ENCODE data around the gene WDR46.

WDR46 gene, protein sequence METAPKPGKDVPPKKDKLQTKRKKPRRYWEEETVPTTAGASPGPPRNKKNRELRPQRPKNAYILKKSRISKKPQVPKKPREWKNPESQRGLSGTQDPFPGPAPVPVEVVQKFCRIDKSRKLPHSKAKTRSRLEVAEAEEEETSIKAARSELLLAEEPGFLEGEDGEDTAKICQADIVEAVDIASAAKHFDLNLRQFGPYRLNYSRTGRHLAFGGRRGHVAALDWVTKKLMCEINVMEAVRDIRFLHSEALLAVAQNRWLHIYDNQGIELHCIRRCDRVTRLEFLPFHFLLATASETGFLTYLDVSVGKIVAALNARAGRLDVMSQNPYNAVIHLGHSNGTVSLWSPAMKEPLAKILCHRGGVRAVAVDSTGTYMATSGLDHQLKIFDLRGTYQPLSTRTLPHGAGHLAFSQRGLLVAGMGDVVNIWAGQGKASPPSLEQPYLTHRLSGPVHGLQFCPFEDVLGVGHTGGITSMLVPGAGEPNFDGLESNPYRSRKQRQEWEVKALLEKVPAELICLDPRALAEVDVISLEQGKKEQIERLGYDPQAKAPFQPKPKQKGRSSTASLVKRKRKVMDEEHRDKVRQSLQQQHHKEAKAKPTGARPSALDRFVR

GRCh38 chr6:33288921-33289783 is at the start of gene WDR46, which contains the start of gene PFDN6:
WDR46 (minus strand) TSS chr6:33289239; CDS start chr6:33289170, 69 bp downstream.
PFDN6 (plus strand) TSS chr6:33289601; CDS start chr6:33289857, 256 bp downstream.
- DNase-seq (ENCODE audit: low read depth, low spot score) = peak; percentile 65

DNA sequence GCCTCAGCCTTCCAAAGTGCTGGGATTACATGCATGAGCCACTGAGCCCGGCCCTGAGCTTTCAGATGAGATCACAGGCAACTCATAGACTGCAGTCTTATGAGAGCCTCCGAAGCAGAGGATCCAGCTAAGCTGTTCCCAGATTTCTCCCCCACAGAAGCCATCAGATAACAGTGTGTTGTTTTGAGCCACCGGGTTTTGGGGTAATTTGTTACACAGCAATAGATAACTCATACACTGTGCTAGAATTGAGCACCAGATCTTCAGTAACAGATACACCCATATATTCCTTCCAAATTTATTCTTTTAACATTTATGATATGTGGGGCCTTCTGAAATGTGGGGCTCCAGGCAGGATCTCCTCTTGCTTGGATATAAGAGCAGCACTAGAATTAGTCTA is 47.5 kb upstream of the WDR46 start:
- DNase-seq (ENCODE audit: low read depth, low spot score) = no peak

DNA sequence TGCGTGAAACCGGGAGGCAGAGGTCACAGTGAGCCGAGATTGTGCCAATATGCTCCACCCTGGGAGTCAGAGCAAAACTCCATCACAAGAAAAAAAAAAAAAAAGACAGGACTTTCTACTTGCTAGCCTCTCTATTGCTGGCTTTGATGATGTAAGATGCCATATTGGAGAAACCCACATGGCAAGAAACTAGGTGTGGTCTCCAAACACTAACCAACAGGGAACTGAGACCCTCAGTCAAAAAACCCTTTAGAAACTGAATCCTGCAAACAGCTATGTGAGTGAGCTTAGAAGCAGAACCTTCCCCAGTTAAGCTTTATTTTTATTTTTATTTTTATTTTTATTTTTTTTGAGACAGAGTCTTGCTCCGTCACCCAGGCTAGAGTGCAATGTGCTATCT is 46.9 kb upstream of the WDR46 start:
- DNase-seq (ENCODE audit: low read depth, low spot score) = no peak

GRCh38 chr6:33333666-33334065 is 44.6 kb upstream of the WDR46 start:
- no peak for DNase-seq (ENCODE audit: low read depth, low spot score)

GRCh38 chr6:33330736-33331135 is 41.7 kb upstream of the WDR46 start:
- no peak for DNase-seq (ENCODE audit: low read depth, low spot score)

DNA sequence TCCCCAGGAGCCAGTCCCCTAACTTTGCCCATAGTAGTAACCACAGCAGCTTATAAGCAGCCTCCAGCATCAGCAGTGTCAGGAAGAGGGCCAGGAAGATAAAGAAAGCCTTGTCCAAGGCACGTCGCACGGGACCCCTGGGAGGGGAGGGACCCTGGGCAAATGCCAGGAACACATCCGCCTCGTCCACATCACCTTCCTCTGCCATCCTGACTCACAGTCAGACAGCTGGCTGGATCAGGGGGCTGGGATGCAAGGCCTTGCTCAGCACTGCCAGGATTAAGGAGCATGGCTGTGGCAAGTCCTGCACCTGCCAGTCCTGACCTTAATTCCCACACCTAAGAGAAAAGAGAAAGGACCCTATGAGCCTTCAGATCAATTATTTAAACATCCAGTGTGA is 40.0 kb upstream of the WDR46 start:
- DNase-seq (ENCODE audit: low read depth, low spot score) = no peak

- DNase-seq (ENCODE audit: low read depth, low spot score) = no peak
Observed at GRCh38 chr6:33324125-33324524, 35.1 kb upstream of the WDR46 start.

DNA sequence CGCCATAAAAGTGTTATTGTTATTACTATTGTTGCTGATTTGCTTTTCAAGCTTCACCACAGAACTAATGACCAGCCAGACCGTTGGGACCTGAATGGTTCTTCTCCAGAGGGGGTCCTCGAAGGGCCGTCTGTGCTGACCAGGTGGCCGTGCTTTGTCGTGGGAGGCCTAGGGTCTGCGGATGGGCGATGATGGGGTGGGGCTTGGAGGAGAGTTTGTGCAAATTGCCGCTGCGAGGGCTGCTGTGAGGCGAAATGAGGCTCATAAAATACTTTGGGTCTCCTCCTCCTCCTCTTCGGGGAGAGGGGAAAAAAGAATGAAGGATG is 34.5 kb upstream of the WDR46 start:
- no peak for DNase-seq (ENCODE audit: low read depth, low spot score)

DNA sequence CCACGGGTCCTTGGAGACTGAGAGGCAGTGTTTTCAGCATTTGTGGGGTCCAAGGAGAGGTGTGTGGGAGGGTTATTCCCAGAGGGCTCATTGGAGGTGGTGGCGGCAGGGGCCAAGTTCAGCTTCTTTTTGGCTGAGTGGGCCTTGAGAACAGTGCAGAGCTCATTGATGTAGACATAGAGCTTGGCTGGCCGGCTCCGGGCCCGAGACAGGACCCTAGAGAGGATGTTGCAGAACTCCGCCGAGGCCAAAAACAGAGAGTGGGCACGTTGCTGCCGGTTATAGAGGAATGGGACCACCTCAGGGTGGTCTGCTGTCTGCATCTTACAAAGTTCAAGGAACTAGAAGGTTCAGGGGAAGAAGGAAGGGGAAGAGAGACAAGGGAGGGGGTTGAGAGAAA is 32.2 kb upstream of the WDR46 start:
- no peak for DNase-seq (ENCODE audit: low read depth, low spot score)

- DNase-seq (ENCODE audit: low read depth, low spot score) = no peak
Observed at GRCh38 chr6:33320315-33321181, 31.5 kb upstream of the WDR46 start.

DNA sequence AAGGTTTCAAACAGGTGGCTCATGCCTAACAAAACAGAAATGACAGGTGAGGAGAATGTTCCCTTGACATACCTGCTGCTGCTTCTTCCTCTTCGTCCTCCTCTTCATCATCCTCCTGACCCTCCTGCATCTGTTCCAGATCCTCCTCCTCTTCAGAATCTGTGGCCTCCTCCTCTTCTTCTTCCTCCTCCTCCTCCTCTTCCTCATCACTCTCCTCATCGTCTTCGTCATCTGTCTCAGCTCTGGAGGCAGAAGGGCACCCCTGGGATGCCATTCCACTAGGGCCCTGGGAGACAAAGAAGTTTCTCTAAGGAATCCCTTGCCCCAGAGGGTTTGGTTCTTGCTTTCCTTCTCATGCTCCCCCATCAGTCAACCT is 30.9 kb upstream of the WDR46 start:
- no peak for DNase-seq (ENCODE audit: low read depth, low spot score)

GRCh38 chr6:33318426-33319073 is 29.5 kb upstream of the WDR46 start:
- no peak for DNase-seq (ENCODE audit: low read depth, low spot score)

DNA sequence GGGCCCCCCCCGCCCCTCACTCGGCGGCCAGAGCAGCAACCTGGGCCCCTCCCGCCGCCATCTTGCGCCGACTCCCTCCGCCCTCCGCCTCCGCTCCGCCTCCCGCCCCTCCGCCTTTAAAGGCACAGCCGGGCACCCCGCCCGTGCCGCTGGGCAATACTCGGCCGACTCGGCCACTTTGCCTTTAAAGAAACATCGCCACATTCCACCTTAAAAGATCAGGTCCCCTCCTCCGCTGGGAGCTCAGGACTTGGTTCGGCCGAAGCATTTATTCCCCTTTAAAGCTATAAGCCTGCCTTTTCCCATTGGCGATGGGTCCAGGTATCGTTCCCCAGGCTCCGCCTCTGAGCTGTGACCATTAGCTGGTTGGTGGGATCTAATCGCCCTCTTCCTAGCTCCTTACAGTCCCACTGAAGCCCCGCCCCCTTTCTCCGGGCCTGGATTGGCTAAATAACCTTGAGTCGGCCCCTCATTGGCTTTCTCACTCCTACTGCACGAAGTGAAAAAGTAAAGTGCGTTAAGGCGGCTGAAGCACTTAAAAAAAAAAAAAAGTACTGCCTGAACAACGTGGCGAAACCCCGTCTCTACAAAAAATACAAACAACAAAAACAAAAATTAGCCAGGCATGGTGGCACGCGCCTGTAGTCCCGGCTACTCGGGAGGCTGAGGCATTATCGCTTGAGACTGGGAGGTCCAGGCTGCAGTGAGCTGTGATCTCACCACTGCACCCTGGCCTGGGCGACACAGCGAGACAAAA is 28.8 kb upstream of the WDR46 start, which contains the start of gene ZBTB22:
TSS of gene ZBTB22 (minus strand) at position 76 of the 757 bp plus-strand sequence. CDS start 828 bp downstream, outside the sequence.
- DNase-seq (ENCODE audit: low read depth, low spot score) = peak; percentile 92

DNA sequence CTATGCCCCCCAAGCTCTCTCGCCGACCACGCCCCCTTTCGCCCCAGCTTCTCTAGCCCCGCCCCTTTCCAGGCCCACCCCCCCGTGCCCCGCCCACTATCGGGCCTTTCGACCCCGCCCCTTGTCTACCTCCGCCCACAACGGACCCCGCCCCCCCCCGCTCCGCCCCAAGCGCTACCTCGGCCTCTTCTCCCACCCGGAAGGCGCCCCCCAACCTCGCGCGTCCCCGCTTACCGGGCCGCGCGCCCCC is 28.3 kb upstream of the WDR46 start:
- DNase-seq (ENCODE audit: low read depth, low spot score) = no peak

DNA sequence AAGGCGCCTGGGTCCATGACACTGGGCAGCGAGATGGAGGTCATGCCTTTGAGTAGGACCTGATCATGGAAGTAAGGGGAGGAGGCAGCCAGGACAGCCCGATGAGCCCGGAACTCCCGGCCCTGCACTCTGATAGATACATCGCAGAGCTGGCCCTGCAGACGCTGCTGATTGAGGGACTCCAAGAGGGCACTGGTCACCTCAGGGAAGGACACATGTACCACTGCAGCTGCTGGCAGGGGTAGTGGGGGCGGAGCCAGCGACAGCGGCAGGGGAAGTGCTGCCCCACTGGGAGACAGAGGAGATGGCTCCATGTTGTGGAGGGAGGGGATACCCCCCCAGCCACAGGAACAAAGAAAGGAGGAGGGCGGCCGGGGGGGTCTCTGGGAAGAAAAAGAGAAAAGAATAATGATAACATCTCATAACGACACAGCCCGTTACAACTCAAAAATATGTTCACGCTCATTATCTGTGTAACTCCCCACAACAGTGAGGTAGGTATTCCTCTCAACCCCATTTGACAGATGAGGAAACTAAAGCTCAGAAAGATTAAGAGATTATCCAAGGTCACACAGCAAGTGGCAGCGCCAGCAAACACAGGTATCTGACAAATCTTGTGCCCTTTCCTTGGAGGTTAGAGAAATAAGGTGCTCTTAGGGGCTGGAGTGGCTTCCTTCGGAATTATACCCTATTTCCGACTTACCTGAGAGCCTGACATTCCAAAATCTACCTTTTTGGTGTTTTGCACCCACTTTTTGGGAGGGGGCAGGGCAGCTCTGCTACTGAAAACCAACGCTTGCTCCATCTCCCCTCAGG is 27.8 kb upstream of the WDR46 start:
- DNase-seq (ENCODE audit: low read depth, low spot score) = no peak

- DNase-seq (ENCODE audit: low read depth, low spot score) = no peak
Observed at GRCh38 chr6:33315793-33316602, 27.0 kb upstream of the WDR46 start.

DNA sequence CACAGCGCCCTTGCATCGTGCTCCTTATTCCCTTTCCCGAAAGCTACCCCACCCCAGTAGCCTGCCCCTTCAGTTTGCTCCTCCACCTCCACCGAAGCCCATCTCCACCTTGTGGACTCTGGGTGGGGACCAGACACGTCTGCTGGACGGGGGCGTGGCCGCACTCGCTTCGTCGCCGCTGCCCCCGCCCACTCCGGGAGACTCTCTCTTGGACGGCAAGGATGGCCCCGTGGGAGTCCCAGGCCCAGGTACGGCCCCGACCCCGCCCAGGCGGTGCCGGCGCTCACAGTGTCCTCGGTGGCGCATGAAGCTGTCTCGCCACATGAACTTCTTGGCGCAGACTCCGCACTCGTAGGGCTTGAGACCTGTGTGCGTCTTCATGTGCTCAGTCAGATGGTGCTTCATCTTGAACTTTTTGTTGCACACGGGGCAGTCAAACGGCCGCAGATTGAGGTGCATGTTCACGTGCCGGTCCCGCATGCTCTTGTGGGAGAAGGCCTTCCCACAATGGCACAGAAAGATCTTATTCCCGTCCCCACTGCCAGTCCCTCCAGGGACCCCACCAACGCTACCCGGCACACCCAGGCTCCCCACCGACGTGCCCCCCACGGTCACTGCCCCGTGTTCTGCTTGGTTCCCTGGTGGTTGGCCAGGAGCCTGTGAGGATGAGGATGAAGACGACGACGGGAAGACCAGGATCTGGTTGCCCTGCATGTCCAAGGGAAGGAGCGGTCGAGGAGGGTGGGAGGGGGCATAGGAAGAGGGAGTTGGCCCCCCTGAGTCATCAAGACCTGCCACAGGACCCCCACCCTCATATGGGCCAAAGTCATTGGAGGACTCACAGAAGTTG is 26.1 kb upstream of the WDR46 start:
- DNase-seq (ENCODE audit: low read depth, low spot score) = no peak

- DNase-seq (ENCODE audit: low read depth, low spot score) = peak; percentile 14
Observed at GRCh38 chr6:33314515-33314942, 25.5 kb upstream of the WDR46 start.

All from activated naive CD8-positive, alpha-beta T cell treated with anti-CD3 and anti-CD28 coated beads, Interleukin-2, amount 50 U/mL, for 16 hours (primary cell).